GM19099 (cell line): ENCODE data around the gene OR4C45.

Experiments used
- POLR2A ChIP-seq: IDR thresholded peaks from 3 replicates; pipeline ENCODE4 v1.6.1; 2011; ENCODE audit warnings: low read depth; ENCODE audit not compliant: insufficient read length; ENCODE audit errors: extremely low read depth

Gene OR4C45

DNA sequence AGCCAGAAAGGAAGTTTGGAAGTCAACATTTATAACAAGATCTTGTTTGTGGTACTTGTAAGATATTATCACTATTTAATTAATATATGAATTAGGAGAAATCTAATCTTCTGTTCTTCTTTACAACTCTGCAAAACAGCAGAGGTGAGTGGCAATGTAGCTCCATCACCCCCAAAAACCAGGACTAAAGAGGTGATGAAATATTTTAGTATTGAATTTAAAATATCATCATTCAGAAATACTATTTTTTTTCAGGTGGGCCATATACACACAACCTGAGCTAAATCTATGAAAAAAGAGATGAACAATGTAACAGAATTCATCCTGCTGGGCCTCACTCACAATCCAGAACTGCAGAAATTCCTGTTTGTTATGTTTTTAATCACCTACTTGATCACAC, at the start of gene OR4C45:
Gene OR4C45 (plus strand): TSS at position 301 of the 400 bp plus-strand sequence.
- no peak for TF ChIP-seq POLR2A

- TF ChIP-seq POLR2A: no peak
Observed at GRCh38 chr11:49995565-49995964, 37.1 kb upstream of the OR4C45 start.

GRCh38 chr11:50030193-50030592, 2.5 kb upstream of the OR4C45 start:
- TF ChIP-seq POLR2A: no peak

- no peak for TF ChIP-seq POLR2A
Observed at GRCh38 chr11:50037251-50037650, 4.6 kb downstream of the OR4C45 start.

DNA sequence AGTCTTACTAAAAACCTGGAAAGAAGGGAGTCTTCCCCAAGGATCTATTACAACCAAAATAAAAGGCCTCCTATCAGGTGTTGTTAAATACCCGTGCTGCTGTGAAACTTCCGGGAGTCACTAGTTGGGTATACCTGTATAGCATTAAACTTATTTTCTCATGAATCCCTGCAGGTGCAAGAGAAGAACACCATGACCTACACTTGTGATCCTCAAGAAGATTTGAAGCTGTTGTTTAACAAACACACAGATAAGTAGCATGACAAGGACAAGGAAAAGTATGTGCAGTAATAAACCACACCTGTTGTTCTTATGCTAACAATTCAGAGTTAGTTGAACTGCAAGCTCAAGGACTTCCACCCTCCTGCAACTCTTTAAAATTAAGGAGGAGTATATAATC, 12.0 kb downstream of the OR4C45 start:
- TF ChIP-seq POLR2A: no peak

- TF ChIP-seq POLR2A: no peak
Observed at GRCh38 chr11:50070389-50070788, 37.7 kb downstream of the OR4C45 start.

DNA sequence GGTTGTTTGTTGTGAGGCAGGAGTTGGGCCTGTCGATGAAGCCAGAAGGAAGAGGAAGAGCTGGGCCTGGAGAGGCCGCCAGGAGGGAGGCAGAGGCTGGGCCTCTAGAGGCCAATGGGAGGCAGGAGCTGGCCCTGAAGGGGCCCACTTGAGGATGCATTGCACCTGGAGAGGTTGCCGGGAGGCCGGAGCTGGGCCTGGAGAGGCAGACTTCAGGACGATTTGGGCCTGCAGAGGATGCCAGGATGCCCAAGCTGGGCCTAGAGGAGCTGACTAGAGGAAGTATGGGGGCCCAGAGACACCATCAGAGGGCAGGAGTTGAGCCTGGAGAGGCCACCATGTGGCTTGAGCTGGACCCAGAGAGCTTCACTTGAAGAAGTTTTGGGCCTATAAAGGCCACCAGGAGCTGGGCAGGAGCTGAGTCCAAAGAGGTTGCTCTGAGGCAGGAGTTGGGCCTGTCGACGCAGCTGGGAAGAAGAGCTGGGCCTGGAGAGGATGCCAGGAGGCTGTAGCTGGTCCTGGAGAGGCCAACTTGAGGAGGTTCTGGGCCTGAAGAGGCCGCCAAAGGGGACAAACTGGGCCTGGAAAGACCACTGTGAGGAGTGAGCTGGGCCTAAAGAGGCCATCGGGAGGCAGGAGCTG, 39.0 kb downstream of the OR4C45 start:
- TF ChIP-seq POLR2A: no peak

DNA sequence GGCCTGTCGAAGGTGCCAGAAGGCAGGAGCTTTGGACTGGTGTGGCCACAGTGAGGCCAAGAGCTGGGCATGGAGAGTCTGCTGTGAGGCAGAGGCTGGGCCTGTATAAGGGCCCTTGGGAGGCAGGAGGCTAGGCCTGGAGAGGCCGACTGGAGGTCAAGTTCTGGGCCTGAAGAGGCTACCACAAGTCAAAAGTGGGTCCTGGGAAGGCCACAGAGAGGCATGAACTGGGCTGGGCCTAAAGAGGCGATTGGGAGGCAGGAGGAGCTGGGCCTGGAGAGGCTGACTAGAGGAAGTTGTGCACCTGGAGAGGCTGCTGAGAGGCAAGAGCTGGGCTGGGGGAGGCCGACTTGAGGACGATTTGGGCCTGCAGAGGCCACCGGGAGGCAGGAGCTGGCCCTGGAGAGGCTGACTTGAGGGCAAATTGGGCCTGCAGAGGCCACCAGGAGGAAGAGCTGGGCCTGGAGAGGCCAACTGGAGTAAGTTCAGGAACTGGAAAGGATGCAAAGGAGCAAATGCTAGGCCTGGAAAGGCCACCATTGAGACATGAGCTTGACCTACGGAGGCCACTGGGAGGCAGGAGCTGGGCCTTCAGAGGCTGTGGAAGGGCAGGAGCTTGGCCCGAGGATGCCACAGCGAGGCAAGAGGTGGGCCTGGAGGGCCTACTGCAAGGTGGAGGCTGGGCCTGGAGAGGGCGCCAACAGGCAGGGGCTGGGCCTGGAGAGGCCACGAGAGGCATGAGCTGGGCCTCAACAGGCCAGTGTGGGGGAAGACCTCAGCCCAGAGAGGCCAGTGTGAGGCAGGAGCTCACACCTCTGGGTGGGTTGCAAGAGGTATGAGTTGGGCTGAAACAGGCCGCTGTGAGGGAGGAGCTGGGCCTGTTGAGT, 39.8 kb downstream of the OR4C45 start:
- TF ChIP-seq POLR2A: no peak

GRCh38 chr11:50073113-50074105, 40.7 kb downstream of the OR4C45 start:
- no peak for TF ChIP-seq POLR2A

DNA sequence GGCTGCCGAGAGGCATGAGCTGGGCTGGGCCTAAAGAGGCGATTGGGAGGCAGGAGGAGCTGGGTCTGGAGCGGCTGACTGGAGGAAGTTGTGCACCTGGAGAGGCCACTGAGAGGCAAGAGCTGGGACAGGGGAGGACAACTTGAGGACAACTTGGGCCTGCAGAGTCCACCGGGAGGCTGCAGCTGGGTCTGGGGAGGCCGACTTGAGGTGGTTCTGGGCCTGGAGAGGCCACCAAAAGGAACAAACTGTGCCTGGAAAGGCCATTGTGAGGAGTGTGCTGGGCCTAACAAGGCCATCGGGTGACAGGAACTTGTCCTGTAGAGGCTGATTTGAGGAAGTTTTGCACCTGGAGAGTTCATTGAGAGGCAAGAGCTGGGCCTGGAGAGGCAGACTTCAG, 41.5 kb downstream of the OR4C45 start:
- TF ChIP-seq POLR2A: no peak

GRCh38 chr11:50075856-50076255, 43.2 kb downstream of the OR4C45 start:
- TF ChIP-seq POLR2A: no peak

DNA sequence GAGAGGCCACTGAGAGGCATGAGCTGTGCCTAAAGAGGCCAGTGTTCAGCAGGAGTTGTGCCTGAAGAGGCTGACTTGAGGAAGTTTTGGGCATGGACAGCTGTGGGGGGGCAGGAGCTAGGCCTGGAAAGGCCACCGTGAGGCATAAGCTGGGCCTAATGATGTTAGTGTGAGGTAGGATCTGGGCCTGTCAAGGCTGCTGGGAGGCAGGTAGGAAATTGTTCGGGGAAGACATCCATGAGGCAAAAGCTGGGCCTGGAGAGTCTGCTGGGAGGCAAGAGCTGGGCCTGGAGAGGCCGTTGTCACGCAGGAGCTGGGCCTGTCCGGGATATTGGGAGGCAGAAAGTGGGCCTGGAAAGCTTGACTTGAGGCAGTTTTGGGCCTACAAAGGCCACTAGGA, 44.9 kb downstream of the OR4C45 start:
- no peak for TF ChIP-seq POLR2A

GRCh38 chr11:50078001-50078400, 45.3 kb downstream of the OR4C45 start:
- no peak for TF ChIP-seq POLR2A

DNA sequence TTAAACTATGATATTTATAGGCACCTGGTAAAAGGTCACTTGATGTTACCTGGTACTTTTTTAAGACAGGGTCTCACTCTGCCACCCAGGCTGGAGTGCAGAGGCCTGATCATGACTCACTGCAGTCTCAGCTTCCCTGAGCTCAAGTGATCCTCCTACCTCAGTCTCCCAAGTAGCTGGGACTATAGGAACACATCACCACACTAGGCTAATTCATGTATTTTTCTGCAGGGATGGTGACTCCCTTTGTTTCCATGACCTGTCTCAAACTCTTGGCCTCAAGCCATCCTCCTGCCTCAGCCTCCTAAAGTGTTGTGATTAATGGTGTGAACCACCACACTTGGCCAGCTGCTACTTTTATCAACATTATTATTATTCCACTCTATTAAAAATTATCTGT, 47.6 kb downstream of the OR4C45 start:
- TF ChIP-seq POLR2A: no peak
